H1 (cell line): ENCODE measurements around the gene OBP2B. TPM values are rescaled to one million over a fixed set of nuclear protein-coding genes. Genes with fewer than 3 reads are reported as not detected.

Source experiments
- CREB1 ChIP-seq: IDR thresholded peaks from 2 replicates; pipeline ENCODE4 v1.6.1; 2012; ENCODE audit warnings: inconsistent platforms
- MAX ChIP-seq: IDR thresholded peaks from 2 replicates; pipeline ENCODE4 v1.6.1; 2012; ENCODE audit warnings: inconsistent platforms
- RXRA ChIP-seq: IDR thresholded peaks from 2 replicates; pipeline ENCODE4 v1.6.1; 2011; ENCODE audit warnings: low read depth, mild to moderate bottlenecking, low read length, moderate library complexity; ENCODE audit not compliant: insufficient read depth
- SIX5 ChIP-seq: IDR thresholded peaks from 2 replicates; pipeline ENCODE4 v1.6.1; 2011; ENCODE audit warnings: mild to moderate bottlenecking, low read depth, low read length
- polyA plus RNA-seq, 7 experiments: library from polyadenylated mRNA; depleted of rRNA in 3 of 7; stranded (reverse) in 5 of 7; unstranded in 2 of 7; fragments of >200 nt in 5 of 7; fragments of 200-250 nt in 2 of 7; gene quantifications; 1 replicate in 5 of 7; 2 replicates in 1 of 7; 4 replicates in 1 of 7; pipeline versions ENCODE4 v1.2.1 to v1.2.3, GENCODE V29; 2011 to 2013; ENCODE audit warnings: missing spikeins in 2 of 7, mixed read lengths in 2 of 7
- total RNA-seq: library from RNA; stranded (reverse); fragmentation: NEBNext Ultra II Directional; extraction: Animal tissue kit (Norgen Biotek cat#: 25700); gene quantifications from 2 replicates; pipeline ENCODE4 v1.2.1, GENCODE V29; 2021

Gene OBP2B
- total and polyA plus RNA-seq, 2 of the 8 experiments (the other 6 are each of a cell fraction or from before 2014, with no cell fraction given): not detected

DNA sequence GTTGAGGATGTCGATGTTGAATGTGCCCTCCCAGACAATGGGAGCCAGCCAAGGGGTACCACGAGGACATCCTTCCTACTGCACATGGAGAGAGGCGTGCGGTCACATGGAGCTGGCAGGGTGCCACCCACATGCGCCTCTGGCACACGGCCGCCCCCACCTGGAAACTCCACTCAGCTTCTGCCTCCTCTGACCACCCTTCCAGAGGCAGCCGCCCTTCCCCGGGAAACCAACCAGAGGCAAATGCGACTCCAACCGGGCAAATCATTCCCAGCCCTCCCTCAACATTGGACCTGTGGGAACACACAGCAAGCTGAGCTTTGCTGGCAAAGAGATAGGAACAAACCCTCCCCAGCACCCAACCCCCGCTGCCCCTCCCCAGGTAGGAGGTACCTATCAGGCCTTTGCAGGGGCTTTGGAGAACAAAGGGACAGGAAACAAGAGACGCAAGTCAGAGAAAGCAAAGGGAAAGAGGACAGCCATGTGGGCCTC lies 48.5 kb upstream of the OBP2B start (continued):
- TF ChIP-seq CREB1: no peak
- no peak for TF ChIP-seq SIX5
- no peak for TF ChIP-seq RXRA
- peak; percentile 22; the same call in 1 of the 2 replicates for TF ChIP-seq MAX
